ENCODE results near the gene SUGCT. TPM values are rescaled to one million over a fixed set of nuclear protein-coding genes. Genes with fewer than 3 reads are reported as not detected.

The SUGCT gene
- total RNA-seq, 1 donor from 2014 or later: 9.8 TPM

GRCh38 chr7:40519009-40519408 lies 384.2 kb downstream of the SUGCT start:
- Mint-ChIP-seq H3K27me3 (ENCODE audit: low read depth) (no peaks in the 10 kb centered on the region), H3K36me3 (no peaks in the 10 kb centered on the region), H3K4me1 (peaks cover 2% of the 10 kb centered on the region), H3K27ac (no peak overlapping the region), H3K9me3 (peaks cover 28% of the 10 kb centered on the region), H3K4me3 (no peak overlapping the region)
- no peak for DNase-seq (ENCODE audit: low spot score in 2 of 2, unreplicated experiment in 2 of 2)
- no peak for TF ChIP-seq CTCF (IDR thresholded peaks at IDR 0.05; ENCODE audit: unreplicated experiment)

GRCh38 chr7:40520986-40521738 lies 386.4 kb downstream of the SUGCT start:
- no peaks in the 10 kb centered on the region for H3K27me3 Mint-ChIP-seq (ENCODE audit: low read depth)
- H3K4me1 Mint-ChIP-seq: peaks cover 17% of the 10 kb centered on the region
- no peak for TF ChIP-seq CTCF (IDR thresholded peaks at IDR 0.05; ENCODE audit: unreplicated experiment)

GRCh38 chr7:40525764-40526163 lies 391.0 kb downstream of the SUGCT start:
- H3K4me1 Mint-ChIP-seq: peaks cover 38% of the 10 kb centered on the region
- peaks cover 7% of the 10 kb centered on the region for H3K9me3 Mint-ChIP-seq
- H3K36me3 Mint-ChIP-seq: no peaks in the 10 kb centered on the region
- DNase-seq (ENCODE audit: low spot score in 2 of 2, unreplicated experiment in 2 of 2): no peak
- H3K4me3 Mint-ChIP-seq: no peak overlapping the region
- peak overlapping the region; percentile 26 for H3K27ac Mint-ChIP-seq
- TF ChIP-seq CTCF (IDR thresholded peaks at IDR 0.05; ENCODE audit: unreplicated experiment): no peak
- H3K27me3 Mint-ChIP-seq (ENCODE audit: low read depth): no peaks in the 10 kb centered on the region

More at GRCh38 chr7:40520986-40521738, 386.4 kb downstream of the SUGCT start:
- DNase-seq (ENCODE audit: low spot score in 2 of 2, unreplicated experiment in 2 of 2): no peak
- Mint-ChIP-seq H3K4me3 (no peak overlapping the region), H3K27ac (no peak overlapping the region), H3K9me3 (peaks cover 19% of the 10 kb centered on the region), H3K36me3 (no peaks in the 10 kb centered on the region)

GRCh38 chr7:40526951-40527715 lies 392.3 kb downstream of the SUGCT start:
- Mint-ChIP-seq H3K4me1 (peaks cover 40% of the 10 kb centered on the region), H3K27me3 (ENCODE audit: low read depth) (no peaks in the 10 kb centered on the region), H3K36me3 (no peaks in the 10 kb centered on the region), H3K4me3 (no peak overlapping the region), H3K9me3 (peaks cover 11% of the 10 kb centered on the region), H3K27ac (no peak overlapping the region)
- no peak for DNase-seq (ENCODE audit: low spot score in 2 of 2, unreplicated experiment in 2 of 2)
- TF ChIP-seq CTCF (IDR thresholded peaks at IDR 0.05; ENCODE audit: unreplicated experiment): no peak

GRCh38 chr7:40527723-40528122 lies 392.9 kb downstream of the SUGCT start:
- Mint-ChIP-seq H3K27me3 (ENCODE audit: low read depth) (no peaks in the 10 kb centered on the region), H3K27ac (no peak overlapping the region), H3K36me3 (no peaks in the 10 kb centered on the region), H3K9me3 (peaks cover 11% of the 10 kb centered on the region), H3K4me1 (peaks cover 40% of the 10 kb centered on the region), H3K4me3 (no peak overlapping the region)
- no peak for TF ChIP-seq CTCF (IDR thresholded peaks at IDR 0.05; ENCODE audit: unreplicated experiment)
- DNase-seq (ENCODE audit: low spot score in 2 of 2, unreplicated experiment in 2 of 2): no peak

Data from mesothelial cell of epicardium (in vitro differentiated cells).